Stimulated activated CD8-positive, alpha-beta memory T cell treated with anti-CD3 and anti-CD28 coated beads, Interleukin-4, amount 100 ng/mL, for 48 hours (primary cell): ENCODE data around the gene DUOXA2.
A peak's percentile ranks its signal among the peaks of the same experiment; 100 is the strongest.

Experiments used
- DNase-seq: peaks from one replicate; pipeline ENCODE4 v3.0.0-alpha.2; 2020

The DUOXA2 gene

GRCh38 chr15:45165536-45165935, 51.4 kb downstream of the DUOXA2 start:
- DNase-seq = no peak

- peak; percentile 89 for DNase-seq
Observed at GRCh38 chr15:45166834-45167630, 52.9 kb downstream of the DUOXA2 start.

- no peak for DNase-seq
Observed at GRCh38 chr15:45167631-45168205, 53.6 kb downstream of the DUOXA2 start.
